ENCODE data around the gene TNFRSF1A.

Gene TNFRSF1A

GRCh38 chr12:6336889-6337853 lies 4.7 kb downstream of the TNFRSF1A start:
- peak overlapping the region; percentile 100 for H3K9ac ChIP-seq (ENCODE audit: low read depth, low read length, poor library complexity, severe bottlenecking)
- peak overlapping the region; percentile 100 for H3K4me2 ChIP-seq (ENCODE audit: low read depth, low read length, poor library complexity, severe bottlenecking)
- H3K4me1 ChIP-seq (ENCODE audit: insufficient read depth, low read length, poor library complexity, severe bottlenecking), result peaks cover 51% of the 10 kb centered on the region
- no peak for TF ChIP-seq EZH2phosphoT487 (IDR thresholded peaks at IDR 0.05; ENCODE audit: borderline replicate concordance)
- TF ChIP-seq CTCF (conservative IDR thresholded peaks at IDR 0.05; ENCODE audit: low read length), result no peak
- H2AFZ ChIP-seq (ENCODE audit: low read length), result no peak overlapping the region
- peaks cover 11% of the 10 kb centered on the region; the same call in 1 of the 2 replicates for H3F3A ChIP-seq (ENCODE audit: low read depth)
- H3K9me3 ChIP-seq (ENCODE audit: insufficient read depth, low read depth, low read length), result no peaks in the 10 kb centered on the region
- peaks cover 27% of the 10 kb centered on the region; the same call in 1 of the 2 replicates for H3K36me3 ChIP-seq (ENCODE audit: insufficient read depth, low read length)
- H3K9me2 ChIP-seq (replicated peaks; ENCODE audit: low read depth, low read length), result no peaks in the 10 kb centered on the region
- peaks cover 96% of the 10 kb centered on the region for H3K79me2 ChIP-seq (ENCODE audit: insufficient read depth, low read length)
- peaks cover 11% of the 10 kb centered on the region for H3K27me3 ChIP-seq (ENCODE audit: insufficient read depth, low read length, poor library complexity, severe bottlenecking)
- peaks cover 64% of the 10 kb centered on the region for H4K20me1 ChIP-seq (ENCODE audit: insufficient read depth, low read length, poor library complexity, severe bottlenecking)
- peak overlapping the region; percentile 94 for H3K4me3 ChIP-seq (ENCODE audit: low read length, poor library complexity, severe bottlenecking)

- H3K36me3 ChIP-seq (ENCODE audit: insufficient read depth, low read length), result peaks cover 34% of the 10 kb centered on the region; the same call in 1 of the 2 replicates
Measured at GRCh38 chr12:6336079-6336888, 5.6 kb downstream of the TNFRSF1A start.

More at GRCh38 chr12:6336079-6336888, 5.6 kb downstream of the TNFRSF1A start:
- TF ChIP-seq EZH2phosphoT487 (IDR thresholded peaks at IDR 0.05; ENCODE audit: borderline replicate concordance), result no peak
- no peak for TF ChIP-seq CTCF (conservative IDR thresholded peaks at IDR 0.05; ENCODE audit: low read length)
- Histone ChIP-seq H3K9ac (ENCODE audit: low read depth, low read length, poor library complexity, severe bottlenecking) (peak overlapping the region; percentile 100), H3K4me2 (ENCODE audit: low read depth, low read length, poor library complexity, severe bottlenecking) (peak overlapping the region; percentile 100), H3K9me2 (replicated peaks; ENCODE audit: low read depth, low read length) (no peaks in the 10 kb centered on the region), H2AFZ (ENCODE audit: low read length) (no peak overlapping the region), H4K20me1 (ENCODE audit: insufficient read depth, low read length, poor library complexity, severe bottlenecking) (peaks cover 58% of the 10 kb centered on the region), H3K27me3 (ENCODE audit: insufficient read depth, low read length, poor library complexity, severe bottlenecking) (peaks cover 8% of the 10 kb centered on the region), H3K4me1 (ENCODE audit: insufficient read depth, low read length, poor library complexity, severe bottlenecking) (peaks cover 48% of the 10 kb centered on the region), H3K9me3 (ENCODE audit: insufficient read depth, low read depth, low read length) (no peaks in the 10 kb centered on the region), H3K4me3 (ENCODE audit: low read length, poor library complexity, severe bottlenecking) (peak overlapping the region; percentile 94), H3K79me2 (ENCODE audit: insufficient read depth, low read length) (peaks cover 89% of the 10 kb centered on the region), H3F3A (ENCODE audit: low read depth) (peaks cover 11% of the 10 kb centered on the region; the same call in 1 of the 2 replicates)

Measured in Loucy (cell line).